WERI-Rb-1 (cell line): ENCODE data around the gene PRKCA.

Source experiments
- DNase-seq: peaks from one replicate; pipeline ENCODE4 v3.0.0-alpha.2; 2020
- H3K27ac ChIP-seq: fragments of 250-450 bp; sonication (Bioruptor Pico); 2 replicates; pipeline ENCODE4 v1.5.1; 2020; ENCODE audit warnings: mild to moderate bottlenecking, moderate library complexity
- H3K27me3 ChIP-seq: fragments of 250-450 bp; sonication (Bioruptor Pico); 2 replicates; pipeline ENCODE4 v1.5.1; 2021; ENCODE audit warnings: mild to moderate bottlenecking, low read depth, moderate library complexity; ENCODE audit not compliant: insufficient read depth, severe bottlenecking
- H3K36me3 ChIP-seq: fragments of 250-450 bp; sonication (Bioruptor Pico); 2 replicates; pipeline ENCODE4 v1.5.1; 2020; ENCODE audit warnings: mild to moderate bottlenecking, moderate library complexity
- H3K4me3 ChIP-seq: 2 replicates; pipeline ENCODE4 v1.5.1; 2011; ENCODE audit warnings: low read depth, mild to moderate bottlenecking, control low read depth, low read length
- H3K9me3 ChIP-seq: fragments of 250-450 bp; sonication (Bioruptor Pico); 2 replicates; pipeline ENCODE4 v1.5.1; 2021; ENCODE audit warnings: mild to moderate bottlenecking, moderate library complexity; ENCODE audit not compliant: severe bottlenecking
- CTCF ChIP-seq: IDR thresholded peaks from 2 replicates; pipeline ENCODE4 v1.5.1; 2011; ENCODE audit warnings: low read depth, mild to moderate bottlenecking, control low read depth, inconsistent platforms, low read length

PRKCA gene

DNA sequence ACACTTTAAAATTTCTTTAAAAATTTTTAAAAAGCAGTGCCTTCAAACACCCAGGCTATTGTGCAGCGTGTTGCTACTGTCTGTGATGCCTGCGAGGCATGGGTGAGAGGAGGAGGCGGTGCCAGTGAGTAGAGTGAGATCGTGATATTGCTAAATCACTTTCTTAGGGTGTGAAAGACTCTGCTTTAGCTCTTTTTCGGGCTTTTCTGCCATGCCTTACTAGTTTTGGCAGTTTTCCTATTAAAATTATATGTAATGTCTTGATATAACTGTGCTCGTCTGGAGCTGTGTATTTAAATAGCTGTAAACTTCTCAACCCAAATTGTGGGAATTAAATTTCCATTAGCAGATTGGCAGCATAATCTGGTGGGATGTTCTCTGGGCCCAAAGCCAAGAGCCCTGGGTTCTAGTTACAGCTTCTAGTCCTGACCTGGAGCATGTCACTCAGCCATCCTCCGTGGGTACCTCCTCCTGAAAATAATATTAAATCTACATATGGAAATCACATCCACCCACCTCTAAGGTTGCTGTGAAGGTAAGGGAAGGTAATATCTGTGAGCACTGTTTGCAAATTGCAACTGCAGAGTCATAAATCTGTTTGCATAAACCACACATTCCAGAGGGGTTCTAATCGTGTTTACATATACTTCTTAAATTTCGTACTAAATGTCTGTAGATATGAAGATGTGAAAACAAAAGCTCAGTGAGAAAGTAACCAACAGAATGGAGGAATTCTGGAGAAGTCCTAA, 268.2 kb downstream of the PRKCA start:
- Histone ChIP-seq H3K27ac (no peak overlapping the region), H3K4me3 (no peak overlapping the region), H3K36me3 (no peaks in the 10 kb centered on the region), H3K9me3 (no peaks in the 10 kb centered on the region), H3K27me3 (no peaks in the 10 kb centered on the region)
- no peak for DNase-seq
- TF ChIP-seq CTCF = no peak

- TF ChIP-seq CTCF = no peak
- H3K4me3 ChIP-seq = no peak overlapping the region
Observed at GRCh38 chr17:66571745-66572144, 269.3 kb downstream of the PRKCA start.

DNA sequence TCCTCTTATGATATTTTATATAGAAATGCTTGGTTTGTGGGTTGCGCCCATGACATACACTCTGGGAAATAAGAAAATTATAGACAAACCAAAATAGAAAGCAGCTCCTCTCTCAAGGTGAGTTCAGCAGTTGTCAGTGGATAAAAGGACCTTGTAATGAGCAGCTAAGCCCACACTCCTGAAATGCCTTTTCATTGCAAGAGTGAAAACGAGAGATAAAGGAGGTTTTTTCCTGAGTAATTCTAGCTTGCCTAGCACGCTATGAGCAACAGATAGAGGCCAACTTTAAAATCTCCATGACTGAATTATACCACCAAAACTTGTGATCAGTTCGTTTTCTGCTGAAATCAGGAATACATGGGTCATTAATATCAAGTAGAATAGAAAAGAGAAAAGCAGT, 270.7 kb downstream of the PRKCA start:
- no peaks in the 10 kb centered on the region for H3K36me3 ChIP-seq
- TF ChIP-seq CTCF = no peak
- DNase-seq = no peak
- H3K4me3 ChIP-seq = no peak overlapping the region
- no peak overlapping the region for H3K27ac ChIP-seq
- no peaks in the 10 kb centered on the region for H3K9me3 ChIP-seq
- H3K27me3 ChIP-seq = no peaks in the 10 kb centered on the region

More at GRCh38 chr17:66571745-66572144, 269.3 kb downstream of the PRKCA start:
- Histone ChIP-seq H3K9me3 (no peaks in the 10 kb centered on the region), H3K27ac (no peak overlapping the region), H3K36me3 (no peaks in the 10 kb centered on the region), H3K27me3 (no peaks in the 10 kb centered on the region)
- DNase-seq = no peak

DNA sequence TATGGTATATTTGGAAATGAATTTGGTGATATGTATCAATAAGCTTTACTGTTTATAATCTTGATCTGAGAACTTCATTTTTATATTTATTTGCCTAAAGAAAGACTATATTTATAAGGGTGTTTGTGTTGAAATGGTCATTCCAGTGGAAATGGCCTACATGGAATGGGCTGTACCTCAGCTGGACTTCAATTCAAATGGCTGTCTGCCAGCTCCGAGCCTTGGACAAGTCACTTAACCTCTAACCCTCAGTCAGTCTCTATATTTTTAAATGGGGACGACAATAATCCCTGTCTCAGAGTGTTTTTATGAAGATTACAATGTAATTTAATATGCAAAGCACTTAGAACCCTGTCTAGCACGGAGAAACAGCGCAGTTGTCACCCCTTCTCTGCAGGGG, 271.7 kb downstream of the PRKCA start:
- Histone ChIP-seq H3K27me3 (no peaks in the 10 kb centered on the region), H3K9me3 (no peaks in the 10 kb centered on the region), H3K36me3 (no peaks in the 10 kb centered on the region), H3K27ac (no peak overlapping the region), H3K4me3 (no peak overlapping the region)
- no peak for DNase-seq
- no peak for TF ChIP-seq CTCF

DNA sequence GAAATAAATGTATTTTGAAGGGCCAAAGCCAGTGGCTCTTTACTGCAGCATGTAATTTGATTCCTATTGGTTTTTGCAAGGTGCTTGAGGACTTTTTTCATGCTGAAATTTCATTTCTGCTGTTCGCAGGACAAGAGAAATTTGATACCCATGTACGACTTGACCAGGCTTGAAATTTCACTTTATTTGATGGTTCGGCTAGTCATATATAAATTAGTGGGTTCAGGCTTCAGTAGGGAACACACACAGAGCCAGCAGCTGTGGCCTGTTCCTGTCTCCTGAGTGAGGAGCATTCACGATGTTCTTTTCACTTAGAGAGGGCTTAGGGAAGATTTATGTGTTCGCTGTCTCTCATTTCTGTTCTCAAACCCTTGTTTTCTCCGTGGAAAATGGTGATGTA, 274.1 kb downstream of the PRKCA start:
- no peak overlapping the region for H3K27ac ChIP-seq
- no peak for TF ChIP-seq CTCF
- H3K36me3 ChIP-seq = no peaks in the 10 kb centered on the region

DNA sequence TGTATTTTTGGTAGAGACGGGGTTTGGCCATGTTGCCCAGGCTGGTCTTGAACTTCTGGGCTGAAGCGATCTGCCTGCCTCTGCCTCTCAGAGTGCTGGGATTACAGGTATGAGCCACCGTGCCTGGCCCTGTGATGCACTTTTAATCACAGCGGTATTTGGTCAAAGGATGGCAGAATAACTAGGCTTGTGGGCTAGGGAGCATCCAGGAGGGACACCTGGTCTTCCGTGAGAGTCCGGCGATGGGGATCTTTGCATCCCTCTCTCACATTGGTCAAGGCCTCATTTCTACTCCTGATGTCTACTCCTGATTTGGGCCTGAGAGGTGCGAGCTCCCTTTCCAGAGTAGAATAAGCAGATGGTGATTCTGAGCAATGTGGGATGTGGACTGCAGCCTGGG, 274.6 kb downstream of the PRKCA start:
- TF ChIP-seq CTCF = no peak
- H3K27me3 ChIP-seq = no peaks in the 10 kb centered on the region
- no peak for DNase-seq
- H3K4me3 ChIP-seq = no peak overlapping the region
- no peak overlapping the region for H3K27ac ChIP-seq
- no peaks in the 10 kb centered on the region for H3K9me3 ChIP-seq
- no peaks in the 10 kb centered on the region for H3K36me3 ChIP-seq

More for the DNA sequence above, 274.1 kb downstream of the PRKCA start:
- H3K9me3 ChIP-seq = no peaks in the 10 kb centered on the region
- DNase-seq = no peak
- H3K27me3 ChIP-seq = no peaks in the 10 kb centered on the region
- no peak overlapping the region for H3K4me3 ChIP-seq
